Suprapubic skin (tissue), 4 donors: Measurements from ENCODE around the gene SPOCK2.

Experiments
- CTCF ChIP-seq, 2 donors: fragments of 200-600 bp in 1 of 2; fragments of 450-650 bp in 1 of 2; sonication (generic) in 1 of 2; IDR thresholded peaks; one replicate each; pipeline ENCODE4 v1.5.1; 2016 to 2019; ENCODE audit warnings: antibody characterized with exemption in 2 of 2, mild to moderate bottlenecking in 1 of 2, moderate library complexity in 1 of 2
- POLR2A ChIP-seq, 2 donors: fragments of 450-650 bp; IDR thresholded peaks; one replicate each; pipeline ENCODE4 v1.6.1; 2017; ENCODE audit warnings: antibody characterized with exemption in 2 of 2, mild to moderate bottlenecking in 2 of 2, moderate library complexity in 2 of 2
- POLR2AphosphoS5 ChIP-seq, 3 donors: sonication (generic); formaldehyde crosslinking; IDR thresholded peaks; one replicate each; pipeline ENCODE4 v1.6.1; 2017; ENCODE audit warnings: antibody characterized with exemption in 3 of 3

- no peak for TF ChIP-seq CTCF (IDR thresholded peaks at IDR 0.05)
- TF ChIP-seq POLR2A (IDR thresholded peaks at IDR 0.05) = no peak
- TF ChIP-seq POLR2AphosphoS5 (IDR thresholded peaks at IDR 0.05) = no peak
Observed at GRCh38 chr10:72132854-72133253, 44.5 kb upstream of the SPOCK2 start.
